DOHH2 (cell line): ENCODE measurements around the gene UPK1B.

Experiments
- H3F3A ChIP-seq: fragments of 200-600 bp; sonication (generic), shearing (Covaris generic); 2 replicates; pipeline ENCODE4 v1.6.0; 2016; ENCODE audit warnings: antibody characterized with exemption, mild to moderate bottlenecking; ENCODE audit not compliant: control insufficient read depth, insufficient read depth
- H3K27ac ChIP-seq: fragments of 200-600 bp; sonication (generic); 2 replicates; pipeline ENCODE4 v1.5.1; 2014; ENCODE audit warnings: low read depth, mild to moderate bottlenecking, low read length, moderate library complexity
- H3K27me3 ChIP-seq: fragments of 200-600 bp; sonication (generic); 2 replicates; pipeline ENCODE4 v1.6.1; 2014; ENCODE audit warnings: mild to moderate bottlenecking, low read length, mixed read lengths; ENCODE audit not compliant: control insufficient read depth
- H3K36me3 ChIP-seq: fragments of 200-600 bp; sonication (generic); 2 replicates; pipeline ENCODE4 v1.6.1; 2014; ENCODE audit warnings: mild to moderate bottlenecking, low read length, moderate library complexity, mixed read lengths; ENCODE audit not compliant: control insufficient read depth
- H3K4me1 ChIP-seq: fragments of 200-600 bp; sonication (generic); 2 replicates; pipeline ENCODE4 v1.6.1; 2014; ENCODE audit warnings: mild to moderate bottlenecking, low read length, mixed read lengths; ENCODE audit not compliant: control insufficient read depth
- H3K4me2 ChIP-seq: fragments of 200-600 bp; sonication (generic); 2 replicates; pipeline ENCODE4 v1.6.0; 2014; ENCODE audit warnings: mild to moderate bottlenecking, low read length, moderate library complexity
- H3K4me3 ChIP-seq: fragments of 200-600 bp; sonication (generic); 2 replicates; pipeline ENCODE4 v1.5.1; 2014; ENCODE audit warnings: mild to moderate bottlenecking, low read length, mixed read lengths
- H3K79me2 ChIP-seq: fragments of 200-600 bp; sonication (generic); 2 replicates; pipeline ENCODE4 v1.6.1; 2014; ENCODE audit warnings: mild to moderate bottlenecking, low read length, mixed read lengths; ENCODE audit not compliant: control insufficient read depth
- H3K9me2 ChIP-seq: fragments of 200-600 bp; sonication (generic); replicated peaks from 2 replicates; pipeline ENCODE4 v1.6.1; 2014; ENCODE audit warnings: mild to moderate bottlenecking, low read length, mixed read lengths; ENCODE audit not compliant: control insufficient read depth
- H3K9me3 ChIP-seq: fragments of 200-600 bp; sonication (generic); 2 replicates; pipeline ENCODE4 v1.6.1; 2014; ENCODE audit warnings: antibody characterized with exemption, low read length, mixed read lengths; ENCODE audit not compliant: control insufficient read depth, insufficient read depth
- H4K20me1 ChIP-seq: fragments of 200-600 bp; sonication (generic); 2 replicates; pipeline ENCODE4 v1.6.0; 2014; ENCODE audit warnings: low read depth, mild to moderate bottlenecking, antibody characterized with exemption, low read length, moderate library complexity; ENCODE audit not compliant: control insufficient read depth, insufficient read depth
- EZH2phosphoT487 ChIP-seq: fragments of 200-600 bp; sonication (generic); IDR thresholded peaks from 2 replicates; pipeline ENCODE4 v1.6.1; 2017; ENCODE audit warnings: borderline replicate concordance, mild to moderate bottlenecking, antibody characterized with exemption, low read length, moderate library complexity, mixed read lengths
- TF ChIP-seq, protein P1 (sequence below): fragments of 200-600 bp; sonication (generic); IDR thresholded peaks from one replicate; pipeline ENCODE4 v1.5.1; 2014; ENCODE audit warnings: antibody characterized with exemption, mild to moderate bottlenecking, low read depth, low read length; ENCODE audit not compliant: poor library complexity, severe bottlenecking

UPK1B gene

DNA sequence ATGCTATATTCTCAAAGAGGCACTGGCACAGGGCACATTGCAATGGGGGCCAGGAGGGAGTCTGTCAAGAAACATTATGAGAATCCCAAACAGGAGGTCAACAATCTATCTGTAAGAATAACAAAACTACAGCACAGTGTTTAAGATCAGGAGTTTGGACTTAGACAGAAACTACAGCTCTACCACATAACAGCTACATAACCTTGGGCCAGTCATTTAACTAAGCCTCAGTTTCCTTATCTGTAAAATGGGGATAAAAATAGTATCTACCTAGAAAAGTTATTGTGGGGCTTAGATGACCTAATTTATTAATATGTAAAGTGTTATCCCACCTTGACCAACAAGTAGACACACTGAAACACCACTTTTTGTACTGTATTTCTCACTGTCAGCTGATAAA, 57.3 kb downstream of the UPK1B start:
- Histone ChIP-seq H3K9me2 (no peaks in the 10 kb centered on the region), H3K4me3 (no peak overlapping the region), H4K20me1 (peaks cover 2% of the 10 kb centered on the region; the same call in 1 of the 2 replicates), H3F3A (no peaks in the 10 kb centered on the region), H3K4me1 (no peaks in the 10 kb centered on the region), H3K27ac (no peak overlapping the region), H3K36me3 (peaks cover 76% of the 10 kb centered on the region), H3K4me2 (no peak overlapping the region), H3K79me2 (no peaks in the 10 kb centered on the region), H3K9me3 (no peaks in the 10 kb centered on the region), H3K27me3 (no peaks in the 10 kb centered on the region)
- TF ChIP-seq, protein P1, sequence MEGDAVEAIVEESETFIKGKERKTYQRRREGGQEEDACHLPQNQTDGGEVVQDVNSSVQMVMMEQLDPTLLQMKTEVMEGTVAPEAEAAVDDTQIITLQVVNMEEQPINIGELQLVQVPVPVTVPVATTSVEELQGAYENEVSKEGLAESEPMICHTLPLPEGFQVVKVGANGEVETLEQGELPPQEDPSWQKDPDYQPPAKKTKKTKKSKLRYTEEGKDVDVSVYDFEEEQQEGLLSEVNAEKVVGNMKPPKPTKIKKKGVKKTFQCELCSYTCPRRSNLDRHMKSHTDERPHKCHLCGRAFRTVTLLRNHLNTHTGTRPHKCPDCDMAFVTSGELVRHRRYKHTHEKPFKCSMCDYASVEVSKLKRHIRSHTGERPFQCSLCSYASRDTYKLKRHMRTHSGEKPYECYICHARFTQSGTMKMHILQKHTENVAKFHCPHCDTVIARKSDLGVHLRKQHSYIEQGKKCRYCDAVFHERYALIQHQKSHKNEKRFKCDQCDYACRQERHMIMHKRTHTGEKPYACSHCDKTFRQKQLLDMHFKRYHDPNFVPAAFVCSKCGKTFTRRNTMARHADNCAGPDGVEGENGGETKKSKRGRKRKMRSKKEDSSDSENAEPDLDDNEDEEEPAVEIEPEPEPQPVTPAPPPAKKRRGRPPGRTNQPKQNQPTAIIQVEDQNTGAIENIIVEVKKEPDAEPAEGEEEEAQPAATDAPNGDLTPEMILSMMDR = no peak
- TF ChIP-seq EZH2phosphoT487 = no peak

DNA sequence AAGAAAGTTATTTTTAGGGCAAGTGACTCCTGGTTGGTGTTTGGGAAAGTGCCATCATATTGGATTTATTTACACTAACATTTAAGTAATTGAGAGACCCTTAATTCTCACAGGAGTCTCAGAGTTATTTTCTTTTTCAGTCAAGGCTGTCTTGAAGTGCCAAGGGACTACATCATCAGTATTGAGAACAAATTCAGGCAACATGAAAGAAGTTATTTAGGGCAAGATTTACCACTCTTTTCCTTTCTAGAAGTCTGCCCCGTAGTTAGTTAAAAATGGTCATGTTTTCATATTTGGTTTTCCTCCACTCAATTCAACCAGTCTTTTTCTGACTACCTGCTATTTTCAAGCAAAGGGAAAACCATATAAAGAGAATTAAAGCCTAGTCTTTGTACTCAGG, 61.2 kb downstream of the UPK1B start:
- Histone ChIP-seq H4K20me1 (peaks cover 2% of the 10 kb centered on the region; the same call in 1 of the 2 replicates), H3K27ac (no peak overlapping the region), H3K9me2 (no peaks in the 10 kb centered on the region), H3K27me3 (no peaks in the 10 kb centered on the region), H3K9me3 (no peaks in the 10 kb centered on the region), H3K4me3 (no peak overlapping the region), H3K79me2 (peaks cover 22% of the 10 kb centered on the region), H3K36me3 (peaks cover 60% of the 10 kb centered on the region), H3K4me2 (no peak overlapping the region), H3F3A (0 out of 2 replicates have a peak, but pooled peaks cover 2% of the 10 kb centered on the region), H3K4me1 (peaks cover 9% of the 10 kb centered on the region)
- TF ChIP-seq EZH2phosphoT487 = no peak
- TF ChIP-seq, protein P1 = no peak

DNA sequence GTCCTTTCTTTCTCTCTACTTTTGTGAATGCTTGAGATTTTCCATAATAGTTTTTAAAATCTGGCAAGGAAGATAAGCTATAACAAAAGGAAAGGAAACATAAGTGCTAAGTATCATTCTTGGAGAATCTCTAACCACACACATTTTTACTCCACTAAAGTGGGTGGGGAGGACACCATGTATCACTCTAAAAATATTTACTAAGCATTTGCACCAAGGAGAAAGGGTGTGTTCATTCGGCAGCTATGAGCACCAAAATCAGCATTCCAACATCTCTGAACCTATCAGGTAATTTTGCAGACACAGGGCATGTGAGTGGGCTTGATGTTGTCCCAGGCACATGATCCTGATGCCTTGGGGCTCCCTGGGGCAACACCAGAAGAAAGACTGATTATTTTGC, 61.8 kb downstream of the UPK1B start:
- H3K36me3 ChIP-seq = peaks cover 55% of the 10 kb centered on the region
- no peaks in the 10 kb centered on the region for H3K9me3 ChIP-seq
- peaks cover 14% of the 10 kb centered on the region for H3K4me1 ChIP-seq
- H3F3A ChIP-seq = 0 out of 2 replicates have a peak, but pooled peaks cover 2% of the 10 kb centered on the region
- H4K20me1 ChIP-seq = peaks cover 2% of the 10 kb centered on the region; the same call in 1 of the 2 replicates
- no peak overlapping the region for H3K27ac ChIP-seq
- H3K4me2 ChIP-seq = no peak overlapping the region
- no peak for TF ChIP-seq EZH2phosphoT487
- TF ChIP-seq, protein P1 = no peak
- no peaks in the 10 kb centered on the region for H3K27me3 ChIP-seq
- peaks cover 28% of the 10 kb centered on the region for H3K79me2 ChIP-seq
- H3K4me3 ChIP-seq = no peak overlapping the region
- H3K9me2 ChIP-seq = no peaks in the 10 kb centered on the region

DNA sequence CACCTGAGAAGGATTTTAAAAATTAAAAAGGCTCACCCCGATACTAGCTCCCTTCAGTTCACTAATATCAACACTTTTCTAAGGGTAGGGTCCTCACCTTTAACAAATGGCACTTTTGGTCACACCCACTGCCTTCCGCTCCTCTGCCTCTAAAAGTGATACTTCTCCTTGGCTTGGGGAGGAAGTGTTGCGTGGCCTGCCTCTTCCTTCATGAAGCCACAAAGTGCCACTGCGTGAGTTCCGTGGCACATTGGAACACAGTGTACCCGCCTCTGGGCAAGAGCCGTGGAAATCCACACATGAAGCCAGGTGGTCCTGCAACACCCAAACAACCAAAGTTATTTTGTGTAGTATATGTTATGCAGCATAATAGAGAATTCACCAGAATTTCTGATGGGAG, 63.4 kb downstream of the UPK1B start:
- Histone ChIP-seq H3K27me3 (no peaks in the 10 kb centered on the region), H3K27ac (no peak overlapping the region), H3K9me3 (no peaks in the 10 kb centered on the region), H3K4me3 (no peak overlapping the region), H3K9me2 (no peaks in the 10 kb centered on the region), H3K36me3 (peaks cover 44% of the 10 kb centered on the region), H4K20me1 (no peaks in the 10 kb centered on the region), H3K4me1 (peaks cover 24% of the 10 kb centered on the region), H3F3A (peaks cover 6% of the 10 kb centered on the region), H3K4me2 (no peak overlapping the region), H3K79me2 (peaks cover 33% of the 10 kb centered on the region)
- no peak for TF ChIP-seq EZH2phosphoT487
- TF ChIP-seq, protein P1 = no peak
